Ishikawa (cell line): Measurements from ENCODE around the gene TNFSF13.

ENCODE experiments used
- CEBPB ChIP-seq: IDR thresholded peaks from 2 replicates; pipeline ENCODE4 v1.6.1; 2012
- CREB1 ChIP-seq: IDR thresholded peaks from 2 replicates; pipeline ENCODE4 v1.6.1; 2012; ENCODE audit warnings: low read depth
- EGR1 ChIP-seq: IDR thresholded peaks from 2 replicates; pipeline ENCODE4 v1.6.1; 2012
- EP300 ChIP-seq: IDR thresholded peaks from 2 replicates; pipeline ENCODE4 v1.6.1; 2012; ENCODE audit warnings: borderline replicate concordance
- FOXM1 ChIP-seq: IDR thresholded peaks from 2 replicates; pipeline ENCODE4 v1.6.1; 2012; ENCODE audit warnings: low read depth, borderline replicate concordance
- NFIC ChIP-seq: IDR thresholded peaks from 2 replicates; pipeline ENCODE4 v1.6.1; 2012
- RAD21 ChIP-seq: IDR thresholded peaks from 2 replicates; pipeline ENCODE4 v1.6.1; 2012; ENCODE audit warnings: low read depth
- TAF1 ChIP-seq: IDR thresholded peaks from 2 replicates; pipeline ENCODE4 v1.6.1; 2012; ENCODE audit warnings: low read depth, mild to moderate bottlenecking
- TCF12 ChIP-seq: IDR thresholded peaks from 2 replicates; pipeline ENCODE4 v1.6.1; 2012; ENCODE audit warnings: low read depth
- TEAD4 ChIP-seq: IDR thresholded peaks from 2 replicates; pipeline ENCODE4 v1.6.1; 2012
- YY1 ChIP-seq: IDR thresholded peaks from 2 replicates; pipeline ENCODE4 v1.6.1; 2012; ENCODE audit warnings: low read depth
- ZBTB7A ChIP-seq: IDR thresholded peaks from 2 replicates; pipeline ENCODE4 v1.6.1; 2012; ENCODE audit warnings: low read depth
- TF ChIP-seq, protein P1 (sequence below): IDR thresholded peaks from 2 replicates; pipeline ENCODE4 v1.6.1; 2012; ENCODE audit warnings: low read depth, mild to moderate bottlenecking
- TF ChIP-seq, protein P2 (sequence below): IDR thresholded peaks from 2 replicates; pipeline ENCODE4 v1.6.1; 2012

TNFSF13 gene

DNA sequence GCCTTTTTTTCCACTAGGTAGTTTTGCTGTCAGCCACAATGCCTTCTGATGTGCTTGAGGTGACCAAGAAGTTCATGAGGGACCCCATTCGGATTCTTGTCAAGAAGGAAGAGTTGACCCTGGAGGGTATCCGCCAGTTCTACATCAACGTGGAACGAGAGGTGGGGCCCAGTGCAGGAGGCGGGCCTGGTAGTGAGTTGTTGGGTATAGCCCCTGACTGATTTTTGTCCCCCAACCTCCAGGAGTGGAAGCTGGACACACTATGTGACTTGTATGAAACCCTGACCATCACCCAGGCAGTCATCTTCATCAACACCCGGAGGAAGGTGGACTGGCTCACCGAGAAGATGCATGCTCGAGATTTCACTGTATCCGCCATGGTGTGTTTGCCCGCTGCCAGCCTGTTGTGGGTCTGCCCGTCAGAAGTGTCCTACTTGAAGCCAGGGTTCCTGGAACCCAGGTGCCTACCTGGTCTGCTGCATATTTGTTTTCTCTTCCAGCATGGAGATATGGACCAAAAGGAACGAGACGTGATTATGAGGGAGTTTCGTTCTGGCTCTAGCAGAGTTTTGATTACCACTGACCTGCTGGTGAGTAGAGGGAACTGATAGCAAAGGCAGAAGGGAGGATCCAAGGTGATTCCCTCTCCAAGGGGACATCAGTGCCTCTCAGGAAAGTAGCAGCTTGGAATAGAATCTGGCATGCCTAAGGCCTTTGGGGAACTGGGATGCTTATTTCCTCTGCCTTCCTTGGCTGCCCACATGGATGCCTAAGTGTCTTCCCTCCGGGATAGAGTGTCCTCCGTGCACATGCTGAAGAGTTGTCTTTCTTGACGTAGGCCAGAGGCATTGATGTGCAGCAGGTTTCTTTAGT is 19.0 kb downstream of the TNFSF13 start:
- no peak for TF ChIP-seq NFIC
- no peak for TF ChIP-seq YY1
- TF ChIP-seq, protein P1, sequence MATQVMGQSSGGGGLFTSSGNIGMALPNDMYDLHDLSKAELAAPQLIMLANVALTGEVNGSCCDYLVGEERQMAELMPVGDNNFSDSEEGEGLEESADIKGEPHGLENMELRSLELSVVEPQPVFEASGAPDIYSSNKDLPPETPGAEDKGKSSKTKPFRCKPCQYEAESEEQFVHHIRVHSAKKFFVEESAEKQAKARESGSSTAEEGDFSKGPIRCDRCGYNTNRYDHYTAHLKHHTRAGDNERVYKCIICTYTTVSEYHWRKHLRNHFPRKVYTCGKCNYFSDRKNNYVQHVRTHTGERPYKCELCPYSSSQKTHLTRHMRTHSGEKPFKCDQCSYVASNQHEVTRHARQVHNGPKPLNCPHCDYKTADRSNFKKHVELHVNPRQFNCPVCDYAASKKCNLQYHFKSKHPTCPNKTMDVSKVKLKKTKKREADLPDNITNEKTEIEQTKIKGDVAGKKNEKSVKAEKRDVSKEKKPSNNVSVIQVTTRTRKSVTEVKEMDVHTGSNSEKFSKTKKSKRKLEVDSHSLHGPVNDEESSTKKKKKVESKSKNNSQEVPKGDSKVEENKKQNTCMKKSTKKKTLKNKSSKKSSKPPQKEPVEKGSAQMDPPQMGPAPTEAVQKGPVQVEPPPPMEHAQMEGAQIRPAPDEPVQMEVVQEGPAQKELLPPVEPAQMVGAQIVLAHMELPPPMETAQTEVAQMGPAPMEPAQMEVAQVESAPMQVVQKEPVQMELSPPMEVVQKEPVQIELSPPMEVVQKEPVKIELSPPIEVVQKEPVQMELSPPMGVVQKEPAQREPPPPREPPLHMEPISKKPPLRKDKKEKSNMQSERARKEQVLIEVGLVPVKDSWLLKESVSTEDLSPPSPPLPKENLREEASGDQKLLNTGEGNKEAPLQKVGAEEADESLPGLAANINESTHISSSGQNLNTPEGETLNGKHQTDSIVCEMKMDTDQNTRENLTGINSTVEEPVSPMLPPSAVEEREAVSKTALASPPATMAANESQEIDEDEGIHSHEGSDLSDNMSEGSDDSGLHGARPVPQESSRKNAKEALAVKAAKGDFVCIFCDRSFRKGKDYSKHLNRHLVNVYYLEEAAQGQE: no peak
- TF ChIP-seq, protein P2, sequence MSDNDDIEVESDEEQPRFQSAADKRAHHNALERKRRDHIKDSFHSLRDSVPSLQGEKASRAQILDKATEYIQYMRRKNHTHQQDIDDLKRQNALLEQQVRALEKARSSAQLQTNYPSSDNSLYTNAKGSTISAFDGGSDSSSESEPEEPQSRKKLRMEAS: no peak
- no peak for TF ChIP-seq ZBTB7A
- no peak for TF ChIP-seq EP300

DNA sequence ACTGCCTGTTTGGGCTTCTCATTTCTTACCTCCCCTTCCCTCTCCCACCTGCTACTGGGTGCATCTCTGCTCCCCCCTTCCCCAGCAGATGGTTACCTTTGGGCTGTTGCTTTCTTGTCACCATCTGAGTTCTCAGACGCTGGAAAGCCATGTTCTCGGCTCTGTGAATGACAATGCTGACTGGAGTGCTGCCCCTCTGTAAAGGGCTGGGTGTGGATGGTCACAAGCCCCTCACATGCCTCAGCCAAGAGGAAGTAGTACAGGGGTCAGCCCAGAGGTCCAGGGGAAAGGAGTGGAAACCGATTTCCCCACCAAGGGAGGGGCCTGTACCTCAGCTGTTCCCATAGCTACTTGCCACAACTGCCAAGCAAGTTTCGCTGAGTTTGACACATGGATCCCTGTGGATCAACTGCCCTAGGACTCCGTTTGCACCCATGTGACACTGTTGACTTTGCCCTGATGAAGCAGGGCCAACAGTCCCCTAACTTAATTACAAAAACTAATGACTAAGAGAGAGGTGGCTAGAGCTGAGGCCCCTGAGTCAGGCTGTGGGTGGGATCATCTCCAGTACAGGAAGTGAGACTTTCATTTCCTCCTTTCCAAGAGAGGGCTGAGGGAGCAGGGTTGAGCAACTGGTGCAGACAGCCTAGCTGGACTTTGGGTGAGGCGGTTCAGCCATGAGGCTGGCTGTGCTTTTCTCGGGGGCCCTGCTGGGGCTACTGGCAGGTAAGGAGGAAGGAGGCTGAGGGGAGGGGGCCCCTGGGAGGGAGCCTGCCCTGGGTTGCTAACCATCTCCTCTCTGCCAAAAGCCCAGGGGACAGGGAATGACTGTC is 20.7 kb downstream of the TNFSF13 start, which contains the start of gene CD68:
Gene CD68 (plus strand): TSS at position 638 of the 833 bp plus-strand sequence. CDS start 40 bp downstream, at position 678.
- TF ChIP-seq FOXM1 (no peak), TEAD4 (peak; percentile 17; the same call in 1 of the 2 replicates), TAF1 (peak; percentile 3; the same call in 1 of the 2 replicates), NFIC (peak; percentile 28; the same call in 1 of the 2 replicates), CEBPB (peak; percentile 69), CREB1 (0 out of 2 replicates have a peak, but pooled peaks have one; percentile 15)
- TF ChIP-seq, protein P2: peak; percentile 44
- TF ChIP-seq, protein P1: no peak

DNA sequence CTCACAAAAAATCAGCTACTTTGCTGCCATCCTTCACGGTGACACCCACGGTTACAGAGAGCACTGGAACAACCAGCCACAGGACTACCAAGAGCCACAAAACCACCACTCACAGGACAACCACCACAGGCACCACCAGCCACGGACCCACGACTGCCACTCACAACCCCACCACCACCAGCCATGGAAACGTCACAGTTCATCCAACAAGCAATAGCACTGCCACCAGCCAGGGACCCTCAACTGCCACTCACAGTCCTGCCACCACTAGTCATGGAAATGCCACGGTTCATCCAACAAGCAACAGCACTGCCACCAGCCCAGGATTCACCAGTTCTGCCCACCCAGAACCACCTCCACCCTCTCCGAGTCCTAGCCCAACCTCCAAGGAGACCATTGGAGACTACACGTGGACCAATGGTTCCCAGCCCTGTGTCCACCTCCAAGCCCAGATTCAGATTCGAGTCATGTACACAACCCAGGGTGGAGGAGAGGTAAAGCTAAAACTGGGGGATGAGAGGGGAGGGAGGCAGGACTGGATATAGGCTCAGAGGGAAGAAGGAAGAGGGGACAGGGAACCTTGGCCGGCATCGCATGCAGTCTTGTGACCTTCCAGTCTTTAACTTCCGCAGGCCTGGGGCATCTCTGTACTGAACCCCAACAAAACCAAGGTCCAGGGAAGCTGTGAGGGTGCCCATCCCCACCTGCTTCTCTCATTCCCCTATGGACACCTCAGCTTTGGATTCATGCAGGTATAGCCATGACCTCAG is 21.5 kb downstream of the TNFSF13 start:
- TF ChIP-seq YY1: no peak
- no peak for TF ChIP-seq TCF12
- no peak for TF ChIP-seq NFIC

DNA sequence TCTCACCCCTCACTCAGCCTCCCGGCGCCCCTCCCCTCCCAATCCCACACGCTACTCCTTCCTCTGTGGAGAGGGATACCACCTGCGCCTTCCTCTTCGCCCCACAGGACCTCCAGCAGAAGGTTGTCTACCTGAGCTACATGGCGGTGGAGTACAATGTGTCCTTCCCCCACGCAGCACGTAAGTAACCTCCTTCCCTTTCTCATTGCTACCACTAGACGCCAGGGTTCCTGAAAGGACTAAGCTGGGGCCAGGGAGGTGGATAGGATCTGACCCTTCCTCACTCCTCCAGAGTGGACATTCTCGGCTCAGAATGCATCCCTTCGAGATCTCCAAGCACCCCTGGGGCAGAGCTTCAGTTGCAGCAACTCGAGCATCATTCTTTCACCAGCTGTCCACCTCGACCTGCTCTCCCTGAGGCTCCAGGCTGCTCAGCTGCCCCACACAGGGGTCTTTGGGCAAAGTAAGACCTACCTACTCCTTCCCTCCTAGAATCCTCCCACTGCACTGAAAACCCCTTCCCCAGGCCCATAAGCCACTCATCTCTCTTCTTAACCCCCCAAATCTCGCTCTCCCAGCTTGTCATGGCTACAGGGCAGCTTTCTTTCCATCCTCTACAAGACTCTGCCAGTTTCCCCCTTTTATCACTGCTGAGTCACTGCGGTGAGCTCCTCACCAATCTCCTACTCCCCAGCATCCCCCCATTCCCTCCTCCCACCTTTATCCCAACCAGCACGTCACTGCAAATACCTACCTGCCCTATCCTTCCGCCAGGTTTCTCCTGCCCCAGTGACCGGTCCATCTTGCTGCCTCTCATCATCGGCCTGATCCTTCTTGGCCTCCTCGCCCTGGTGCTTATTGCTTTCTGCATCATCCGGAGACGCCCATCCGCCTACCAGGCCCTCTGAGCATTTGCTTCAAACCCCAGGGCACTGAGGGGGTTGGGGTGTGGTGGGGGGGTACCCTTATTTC is 22.3 kb downstream of the TNFSF13 start:
- TF ChIP-seq YY1 (no peak), CREB1 (no peak), TAF1 (no peak), EP300 (no peak), RAD21 (no peak), TCF12 (no peak), ZBTB7A (no peak), FOXM1 (no peak), NFIC (no peak), TEAD4 (no peak), CEBPB (no peak), EGR1 (no peak)
- TF ChIP-seq, protein P1: no peak
